Esophagus (tissue), 2 donors: Measurements from ENCODE around the gene MMP24OS. TPM values are rescaled to one million over a fixed set of nuclear protein-coding genes. Genes with fewer than 3 reads are reported as not detected.

Experiments
- H3K27ac ChIP-seq, 2 donors: one replicate each; pipeline ENCODE4 v1.5.1; 2013; ENCODE audit warnings: low read depth in 2 of 2, mild to moderate bottlenecking in 2 of 2, inconsistent platforms in 1 of 2, low read length in 1 of 2, moderate library complexity in 1 of 2
- H3K27me3 ChIP-seq, 2 donors: one replicate each; pipeline ENCODE4 v1.6.1; 2013; ENCODE audit warnings: low read length in 2 of 2, control low read depth in 1 of 2, mild to moderate bottlenecking in 1 of 2; ENCODE audit not compliant: insufficient read depth in 2 of 2, control insufficient read depth in 1 of 2
- H3K36me3 ChIP-seq, 2 donors: one replicate each; pipeline ENCODE4 v1.6.1; 2013; ENCODE audit warnings: low read length in 1 of 2; ENCODE audit not compliant: control insufficient read depth in 2 of 2, insufficient read depth in 2 of 2
- H3K4me1 ChIP-seq, 2 donors: one replicate each; pipeline ENCODE4 v1.6.1; 2013; ENCODE audit warnings: low read length in 1 of 2; ENCODE audit not compliant: control insufficient read depth in 2 of 2, insufficient read depth in 2 of 2
- H3K4me3 ChIP-seq, 2 donors: one replicate each; pipeline ENCODE4 v1.5.1; 2013; ENCODE audit warnings: low read length in 2 of 2, mild to moderate bottlenecking in 2 of 2, low read depth in 1 of 2, moderate library complexity in 1 of 2
- H3K9me3 ChIP-seq, 2 donors: one replicate each; pipeline ENCODE4 v1.6.1; 2013; ENCODE audit warnings: mild to moderate bottlenecking in 2 of 2, low read depth in 1 of 2, low read length in 1 of 2, moderate library complexity in 1 of 2; ENCODE audit not compliant: control insufficient read depth in 2 of 2, insufficient read depth in 1 of 2
- WGBS, 2 donors: extraction: QIAGEN DNeasy Blood & Tissue Kit; methylation state at CpG; one replicate each; pipeline ENCODE4 v1.1.7; 2013; 5-methylcytosine and 5-hydroxymethylcytosine counted together
- polyA plus RNA-seq, 2 donors: library from polyadenylated mRNA; stranded (reverse); fragments of 200-250 nt; gene quantifications; one replicate each; pipeline ENCODE4 v1.2.3, GENCODE V29; 2013
- donor health status: healthy with polysubstance abuse.
- donor health status: Bipolar disorder and iron deficiency.

MMP24OS gene
- polyA plus RNA-seq, 2 donors: 25.7 to 52.2 TPM

DNA sequence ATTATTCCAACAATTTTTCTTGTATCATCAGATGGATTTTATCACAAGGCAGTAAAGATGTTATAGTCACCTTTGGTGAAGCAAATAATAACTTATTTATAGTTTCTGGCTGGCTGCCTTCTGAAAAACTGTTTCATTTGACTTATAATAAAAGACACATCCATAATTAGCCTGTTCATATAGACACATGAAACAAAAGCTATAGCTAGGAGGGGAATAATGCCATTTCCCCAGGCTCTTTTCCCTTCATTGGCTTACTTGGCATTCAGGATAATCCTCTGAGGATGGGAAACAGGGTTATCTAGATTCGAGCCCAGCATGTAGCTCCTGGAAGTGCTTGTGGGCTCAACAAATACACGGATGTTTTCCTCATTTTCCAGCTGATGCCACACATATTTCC lies 33.9 kb downstream of the MMP24OS start:
- Histone ChIP-seq H3K9me3 (no peaks in the 10 kb centered on the region), H3K4me1 (no peaks in the 10 kb centered on the region), H3K4me3 (no peak overlapping the region), H3K27ac (no peak overlapping the region), H3K27me3 (no peaks in the 10 kb centered on the region), H3K36me3 (no peaks in the 10 kb centered on the region)
- 51% methylated on average over 2 of the region's 2 CpGs for WGBS, 2 donors

DNA sequence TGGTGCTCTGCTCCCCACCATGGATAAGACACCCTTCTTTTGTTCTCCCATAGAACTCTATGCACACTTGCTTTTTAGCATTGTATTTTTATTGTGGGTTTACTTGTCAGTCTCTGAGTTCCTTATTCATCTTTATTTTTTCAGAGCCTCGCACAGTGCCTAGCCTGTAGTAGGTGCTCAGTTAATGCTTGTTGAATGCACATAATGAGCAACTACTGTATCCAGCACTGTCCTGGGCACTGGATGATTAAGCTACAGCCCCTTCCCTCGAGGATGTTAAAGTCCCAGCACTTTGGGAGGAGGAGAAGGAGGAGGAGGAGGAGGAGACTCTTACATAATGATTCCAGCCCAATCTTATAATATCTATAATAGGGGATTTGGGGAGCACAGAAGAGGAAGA lies 34.6 kb downstream of the MMP24OS start:
- no peaks in the 10 kb centered on the region for H3K9me3 ChIP-seq
- H3K36me3 ChIP-seq: no peaks in the 10 kb centered on the region
- no peaks in the 10 kb centered on the region for H3K27me3 ChIP-seq
- no peak overlapping the region for H3K4me3 ChIP-seq
- 64 to 70% methylated on average over 2 of the region's 2 CpGs for WGBS, 2 donors
- H3K4me1 ChIP-seq: no peaks in the 10 kb centered on the region
- no peak overlapping the region for H3K27ac ChIP-seq

DNA sequence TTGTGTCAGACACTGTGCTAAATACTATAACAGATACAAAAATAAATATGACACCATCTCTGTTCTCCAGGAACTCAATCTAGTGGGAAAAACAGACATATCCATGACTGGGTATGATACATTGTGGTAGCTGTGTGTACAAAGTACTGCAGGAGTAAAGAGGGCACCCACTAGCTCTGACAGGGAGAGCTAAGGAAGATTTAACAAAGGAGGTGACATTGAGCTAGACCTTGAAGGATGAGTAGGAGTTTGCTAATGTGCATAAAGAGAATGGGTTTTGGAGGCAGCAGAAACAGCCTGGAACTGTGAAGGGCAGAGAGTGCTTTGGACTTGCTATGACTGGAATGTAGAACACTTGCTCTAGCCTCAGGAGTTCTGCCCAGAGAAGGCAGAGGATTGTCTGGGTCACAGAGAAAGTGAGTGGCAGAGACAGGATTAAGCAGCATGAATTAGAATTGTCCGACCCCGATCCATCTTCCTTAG lies 37.1 kb downstream of the MMP24OS start:
- H3K27me3 ChIP-seq: no peaks in the 10 kb centered on the region
- H3K36me3 ChIP-seq: no peaks in the 10 kb centered on the region
- WGBS, 2 donors: 79 to 87% methylated on average over 2 of the region's 2 CpGs
- no peaks in the 10 kb centered on the region for H3K4me1 ChIP-seq
- no peak overlapping the region for H3K27ac ChIP-seq
- H3K9me3 ChIP-seq: no peaks in the 10 kb centered on the region
- no peak overlapping the region for H3K4me3 ChIP-seq

DNA sequence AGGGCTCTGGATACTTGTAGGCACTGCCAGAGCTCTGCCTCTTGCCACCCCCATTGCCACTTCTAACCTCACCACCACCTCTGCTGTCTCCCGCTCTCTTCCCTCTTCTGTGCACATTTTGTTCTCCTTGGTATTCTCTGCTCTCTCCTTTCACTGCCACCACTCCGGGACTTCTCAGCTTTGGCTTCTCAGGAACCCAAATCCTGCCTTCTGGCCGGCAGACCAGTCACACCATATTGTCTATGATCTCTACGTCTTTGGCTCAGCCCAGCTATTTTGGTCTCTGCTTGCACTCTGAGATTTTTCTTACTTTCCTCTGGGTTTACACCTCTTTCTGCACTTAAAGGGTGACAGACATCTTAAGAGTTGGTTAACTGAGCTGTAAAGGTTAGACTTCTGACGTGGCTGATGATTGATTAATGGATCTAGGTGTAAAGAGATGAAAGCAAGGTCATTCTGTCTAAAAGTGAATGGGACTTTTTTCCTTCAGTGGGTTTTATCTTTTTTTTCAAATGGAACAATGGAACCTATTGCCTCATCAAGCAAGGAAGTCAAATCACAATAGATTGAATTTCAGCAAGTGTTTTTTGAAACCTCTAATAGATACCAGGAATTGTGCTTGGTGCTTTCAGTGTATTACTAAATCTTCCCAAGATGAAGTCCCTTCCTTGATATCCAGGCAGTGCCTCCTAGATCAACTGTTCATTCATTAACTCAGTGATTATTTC lies 37.7 kb downstream of the MMP24OS start:
- 69 to 76% methylated on average over 5 of the region's 5 CpGs for WGBS, 2 donors
- H3K4me3 ChIP-seq: no peak overlapping the region

DNA sequence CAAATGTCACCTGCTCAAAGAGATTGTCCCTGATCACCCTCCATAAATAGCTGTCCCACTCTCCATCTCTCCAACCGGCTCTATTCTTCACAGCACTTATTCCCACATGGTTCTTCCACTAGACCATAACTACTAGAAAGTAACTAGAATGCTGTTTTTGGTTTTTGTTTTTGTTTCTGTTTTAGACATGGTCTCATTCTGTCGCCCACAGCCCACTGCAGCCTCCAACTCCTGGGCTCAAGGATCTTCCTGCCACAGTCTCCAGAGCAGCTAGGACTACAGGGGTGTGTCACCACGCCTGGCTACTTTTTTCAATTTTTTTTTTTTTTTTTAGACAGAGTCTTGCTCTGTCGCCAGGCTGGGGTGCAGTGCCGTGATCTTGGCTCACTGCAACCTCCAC lies 39.2 kb downstream of the MMP24OS start:
- Histone ChIP-seq H3K36me3 (no peaks in the 10 kb centered on the region), H3K27me3 (no peaks in the 10 kb centered on the region), H3K4me1 (no peaks in the 10 kb centered on the region), H3K4me3 (no peak overlapping the region), H3K27ac (no peak overlapping the region), H3K9me3 (no peaks in the 10 kb centered on the region)
- WGBS, 2 donors: 86 to 93% methylated on average over 5 of the region's 5 CpGs

More for the DNA sequence above, 37.7 kb downstream of the MMP24OS start:
- Histone ChIP-seq H3K27me3 (no peaks in the 10 kb centered on the region), H3K36me3 (no peaks in the 10 kb centered on the region), H3K27ac (no peak overlapping the region), H3K9me3 (no peaks in the 10 kb centered on the region), H3K4me1 (no peaks in the 10 kb centered on the region)

DNA sequence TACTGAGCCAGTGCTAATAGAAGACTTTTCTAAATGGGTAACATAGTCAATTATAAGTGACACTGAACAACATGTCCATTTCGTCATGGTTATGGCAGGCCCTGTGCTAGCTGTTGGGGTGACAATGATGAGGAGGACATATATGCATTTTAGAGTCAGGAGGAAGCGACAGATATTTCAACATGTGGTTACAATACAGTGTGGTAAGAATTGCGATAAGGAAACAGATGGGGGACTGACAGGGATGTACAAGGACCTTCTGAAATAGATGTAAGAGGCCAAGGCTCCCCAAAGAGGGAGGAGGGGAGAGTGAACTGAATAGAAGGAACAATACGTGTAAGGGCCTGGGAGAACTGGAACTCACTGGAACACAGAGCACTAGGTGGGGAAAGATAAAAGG lies 39.8 kb downstream of the MMP24OS start:
- no peaks in the 10 kb centered on the region for H3K9me3 ChIP-seq
- H3K27me3 ChIP-seq: no peaks in the 10 kb centered on the region
- H3K4me1 ChIP-seq: no peaks in the 10 kb centered on the region
- H3K4me3 ChIP-seq: no peak overlapping the region
- H3K27ac ChIP-seq: no peak overlapping the region
- no peaks in the 10 kb centered on the region for H3K36me3 ChIP-seq
- 83 to 89% methylated on average over 4 of the region's 4 CpGs for WGBS, 2 donors

DNA sequence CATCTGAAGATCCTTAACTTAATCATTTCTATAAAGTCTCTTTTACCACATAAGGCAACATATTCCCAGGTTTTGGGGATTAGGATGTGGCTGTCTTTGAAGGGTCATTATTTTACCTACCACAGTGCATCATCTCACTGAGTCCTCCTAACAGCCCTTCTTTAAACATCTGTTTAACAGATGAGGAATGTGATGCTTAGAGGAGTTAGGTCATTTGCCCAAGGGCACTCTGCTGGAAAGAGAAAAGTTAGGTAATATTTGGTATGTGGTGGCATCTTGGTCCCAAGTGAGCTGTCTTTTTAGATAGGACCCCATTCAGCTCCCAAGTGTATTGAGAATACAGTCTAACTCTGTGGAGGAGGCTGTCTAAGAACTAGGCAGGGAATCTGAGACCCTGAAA lies 40.4 kb downstream of the MMP24OS start:
- Histone ChIP-seq H3K4me1 (no peaks in the 10 kb centered on the region), H3K27me3 (no peaks in the 10 kb centered on the region), H3K36me3 (no peaks in the 10 kb centered on the region), H3K4me3 (no peak overlapping the region), H3K27ac (no peak overlapping the region), H3K9me3 (no peaks in the 10 kb centered on the region)

DNA sequence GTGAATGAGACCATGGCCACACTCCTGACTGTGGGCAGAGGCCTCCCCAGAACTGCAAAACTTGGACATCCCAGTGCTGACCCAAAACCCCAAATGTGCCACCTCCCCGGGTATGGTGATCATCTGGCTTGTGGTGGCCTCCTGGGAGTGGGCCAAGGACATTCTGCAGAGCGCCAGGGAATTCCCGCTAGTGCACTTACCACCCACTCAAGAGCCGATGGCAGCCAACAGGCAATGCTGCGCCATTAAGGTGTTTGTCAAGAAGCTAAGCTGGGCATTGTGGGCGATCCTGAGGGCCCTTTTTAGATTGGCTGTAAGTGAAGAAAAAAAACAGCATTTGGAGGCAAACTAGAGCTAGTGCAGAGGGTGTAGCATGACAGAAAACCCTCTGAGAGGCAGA lies 42.0 kb downstream of the MMP24OS start:
- no peaks in the 10 kb centered on the region for H3K27me3 ChIP-seq
- no peaks in the 10 kb centered on the region for H3K4me1 ChIP-seq
- no peaks in the 10 kb centered on the region for H3K36me3 ChIP-seq
- WGBS, 2 donors: 90 to 94% methylated on average over 6 of the region's 6 CpGs
- no peak overlapping the region for H3K27ac ChIP-seq
- no peak overlapping the region for H3K4me3 ChIP-seq
- H3K9me3 ChIP-seq: no peaks in the 10 kb centered on the region

DNA sequence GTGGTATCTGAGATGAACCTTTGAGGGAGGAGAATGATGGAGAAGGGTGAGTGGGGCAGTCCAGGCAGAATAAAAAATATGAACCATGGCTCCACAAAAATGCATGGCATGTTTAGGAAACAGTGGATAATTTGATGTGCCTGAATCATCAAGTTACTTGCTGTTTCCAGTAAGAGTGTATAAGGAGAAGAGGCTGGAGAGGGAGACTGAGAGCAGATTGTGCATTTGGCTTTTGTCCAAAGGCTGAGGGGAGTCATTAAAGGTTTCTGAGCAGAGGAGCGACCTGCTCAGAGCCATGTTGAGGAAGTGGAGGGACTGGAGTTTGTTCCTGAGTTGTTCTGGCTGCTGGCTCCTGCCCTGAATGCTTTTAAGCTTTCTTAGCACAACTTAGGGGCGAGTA lies 45.3 kb downstream of the MMP24OS start:
- 80 to 92% methylated on average over 2 of the region's 2 CpGs for WGBS, 2 donors

More for the DNA sequence above, 45.3 kb downstream of the MMP24OS start:
- no peaks in the 10 kb centered on the region for H3K27me3 ChIP-seq
- no peaks in the 10 kb centered on the region for H3K4me1 ChIP-seq
- H3K4me3 ChIP-seq: no peak overlapping the region
- H3K27ac ChIP-seq: no peak overlapping the region
- no peaks in the 10 kb centered on the region for H3K9me3 ChIP-seq
- H3K36me3 ChIP-seq: no peaks in the 10 kb centered on the region
